NCI-H2227 treated with DMSO at 0.1 percent for 48 hours (cell line): ENCODE data around the gene CREG2.
"Not testable (repeated sequence)": the region's sequence is repeated elsewhere in the genome, so short reads cannot be mapped to it uniquely, and the experiment has no call there.

ENCODE experiments used
- DNase-seq: peaks from one replicate; lab custom pipeline; 2025; lab: John Stamatoyannopoulos, UW

The CREG2 gene

DNA sequence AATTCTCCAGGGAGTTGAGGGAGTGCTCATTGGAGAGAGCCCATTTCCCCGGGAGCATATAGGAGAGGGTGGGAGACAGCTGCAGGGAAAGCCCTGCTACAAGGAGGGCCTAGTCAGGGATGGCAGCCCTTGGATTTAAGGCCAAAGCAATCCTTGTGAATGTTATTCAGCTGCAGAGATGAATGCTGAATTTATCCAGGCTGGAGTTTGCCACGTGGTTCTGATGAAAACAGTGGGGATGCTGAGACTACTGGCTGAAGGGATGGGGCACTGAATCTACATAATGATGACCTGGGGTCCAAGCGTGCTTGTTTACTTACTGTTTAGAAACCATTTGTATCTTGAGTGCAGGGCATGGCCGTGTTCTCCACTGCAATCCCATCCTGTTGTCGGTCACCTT lies 43.2 kb downstream of the CREG2 start:
- no peak for DNase-seq

DNA sequence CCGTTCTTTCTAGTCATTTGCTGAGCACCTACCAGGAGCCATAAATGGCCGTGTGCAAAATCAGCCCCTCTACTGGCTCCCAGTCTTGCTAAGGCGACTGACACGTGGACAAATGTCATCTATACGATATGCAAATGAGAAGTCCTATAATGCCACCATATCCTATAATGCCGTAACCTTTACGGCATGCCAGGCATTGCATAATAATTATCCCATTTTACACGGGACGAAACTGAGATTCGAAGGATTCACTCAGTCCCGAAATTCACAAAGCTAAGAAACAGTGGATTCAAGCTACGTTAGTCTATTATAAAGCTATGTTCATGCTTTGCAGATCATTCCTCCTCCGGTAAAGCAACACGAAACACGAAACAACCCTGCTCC lies 44.7 kb downstream of the CREG2 start:
- no peak for DNase-seq

DNA sequence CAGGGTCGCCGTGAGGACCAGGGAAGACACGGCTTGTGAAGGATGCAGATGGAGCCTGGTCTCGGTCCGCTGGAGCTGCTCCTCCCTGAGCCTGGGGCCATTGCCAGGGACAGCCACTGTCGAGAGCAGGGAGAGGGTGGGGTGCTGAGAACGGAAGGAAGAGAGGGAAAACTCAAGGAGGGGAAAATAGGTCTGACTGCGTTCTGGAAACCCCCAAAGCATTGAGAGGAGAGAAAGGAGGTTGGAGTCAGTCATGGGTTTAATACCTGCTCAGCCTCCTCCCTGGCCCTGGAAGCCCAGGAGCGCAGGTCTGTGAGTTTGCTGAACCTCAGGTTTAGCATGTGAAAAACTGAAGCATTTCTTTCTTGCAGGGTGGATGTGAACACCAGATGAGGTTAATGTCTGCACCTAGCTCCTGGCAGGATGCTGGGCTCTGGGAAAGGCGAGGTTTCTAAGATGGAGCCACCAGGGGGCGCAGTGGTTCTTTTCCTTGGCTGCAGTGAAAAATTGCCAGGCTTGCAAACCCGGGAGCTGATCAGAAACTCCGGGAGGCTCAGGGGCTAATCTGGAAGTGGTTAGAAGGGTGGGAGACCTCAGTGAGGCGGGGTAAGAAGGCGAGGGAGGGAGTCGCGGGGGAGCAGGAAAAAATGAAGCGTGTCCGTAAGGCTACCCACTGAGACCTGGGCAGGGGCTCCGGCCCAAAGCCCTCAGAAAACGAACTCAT lies 45.2 kb downstream of the CREG2 start:
- peak; percentile 23 for DNase-seq

DNA sequence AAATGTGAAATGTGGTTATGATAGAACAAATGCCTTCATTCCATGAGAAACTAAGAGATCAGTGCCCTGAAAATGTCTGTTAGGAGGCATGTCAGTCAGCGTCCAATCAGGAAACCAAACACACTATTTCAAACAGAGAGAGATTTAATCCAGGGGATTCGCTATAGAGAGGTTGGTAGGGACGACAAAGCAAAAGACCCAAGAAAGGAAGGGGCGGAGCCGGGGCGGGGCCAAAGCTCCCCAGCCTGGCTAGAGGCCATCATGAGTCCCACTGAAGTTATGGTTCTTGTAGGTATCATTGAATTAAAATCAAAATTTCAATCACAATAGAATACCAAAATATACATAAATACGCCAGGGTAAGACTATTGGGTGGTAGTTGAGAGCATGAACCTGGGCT lies 45.9 kb downstream of the CREG2 start:
- DNase-seq, result no peak

DNA sequence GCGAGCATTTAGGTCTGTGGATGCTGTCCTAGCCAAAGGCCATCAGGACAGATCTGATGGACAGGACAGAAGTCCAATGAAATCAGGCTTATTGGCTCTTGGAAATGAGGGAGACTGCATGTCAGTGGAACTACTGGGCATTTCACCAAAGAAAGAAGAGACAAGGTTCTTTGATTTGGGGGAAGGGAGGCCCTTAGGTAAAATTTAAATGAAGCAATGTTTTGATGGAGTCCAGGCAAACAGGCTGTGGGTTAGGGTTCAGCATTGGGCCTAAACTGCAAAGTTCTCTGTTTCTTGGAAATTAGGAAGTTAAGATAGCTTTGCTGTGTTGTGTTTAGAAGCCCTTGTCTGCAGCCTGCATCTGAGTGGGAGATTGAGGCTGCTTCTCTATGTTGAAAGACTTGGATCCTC lies 47.2 kb downstream of the CREG2 start:
- no peak for DNase-seq

DNA sequence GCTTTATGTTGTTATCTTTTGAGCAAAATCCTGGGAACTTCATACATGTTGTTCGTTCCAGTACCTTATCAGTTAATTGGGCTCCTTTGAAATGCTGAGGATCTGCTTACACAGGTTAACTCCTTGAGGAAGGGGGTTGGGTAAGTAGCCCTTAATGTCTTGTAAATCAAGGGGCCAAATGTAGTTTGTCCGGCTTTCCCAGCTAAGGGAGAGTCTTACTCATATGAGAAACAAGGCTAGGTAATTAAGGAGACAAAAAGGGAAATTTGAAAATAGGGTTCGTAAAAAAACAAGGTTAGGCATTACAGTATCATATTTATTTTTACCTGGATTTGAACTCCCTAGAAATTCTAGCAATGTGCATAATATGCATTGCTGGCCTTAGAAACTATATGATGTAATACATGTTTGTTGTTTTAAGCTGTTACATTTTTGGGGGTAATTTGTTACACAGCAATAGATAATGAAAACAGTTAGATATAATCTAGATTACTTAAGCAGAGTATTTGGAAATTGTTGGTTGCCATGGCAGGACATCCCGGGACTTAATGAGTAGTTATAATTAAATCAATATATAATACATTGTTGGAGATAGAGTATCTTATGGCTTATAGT lies 47.9 kb downstream of the CREG2 start:
- no peak for DNase-seq

DNA sequence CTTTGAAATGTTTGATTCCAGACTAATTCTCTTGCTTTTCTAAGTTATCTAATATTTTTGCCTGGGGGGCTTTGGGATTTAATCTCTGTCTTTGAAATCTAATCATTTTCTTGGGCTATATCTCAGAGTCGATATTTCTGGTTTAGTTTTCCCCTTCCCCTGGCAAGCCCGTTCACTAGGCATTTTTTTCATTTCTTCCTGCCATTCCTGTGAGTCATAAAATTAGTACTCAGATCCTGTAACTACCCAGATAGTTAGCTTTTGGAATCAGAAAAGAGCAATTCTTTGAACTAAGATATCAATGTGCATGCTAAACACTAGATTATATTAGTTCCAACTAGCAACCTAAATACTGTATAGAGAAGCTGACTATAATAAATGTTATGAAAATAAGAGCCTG lies 49.4 kb downstream of the CREG2 start:
- DNase-seq, result no peak

DNA sequence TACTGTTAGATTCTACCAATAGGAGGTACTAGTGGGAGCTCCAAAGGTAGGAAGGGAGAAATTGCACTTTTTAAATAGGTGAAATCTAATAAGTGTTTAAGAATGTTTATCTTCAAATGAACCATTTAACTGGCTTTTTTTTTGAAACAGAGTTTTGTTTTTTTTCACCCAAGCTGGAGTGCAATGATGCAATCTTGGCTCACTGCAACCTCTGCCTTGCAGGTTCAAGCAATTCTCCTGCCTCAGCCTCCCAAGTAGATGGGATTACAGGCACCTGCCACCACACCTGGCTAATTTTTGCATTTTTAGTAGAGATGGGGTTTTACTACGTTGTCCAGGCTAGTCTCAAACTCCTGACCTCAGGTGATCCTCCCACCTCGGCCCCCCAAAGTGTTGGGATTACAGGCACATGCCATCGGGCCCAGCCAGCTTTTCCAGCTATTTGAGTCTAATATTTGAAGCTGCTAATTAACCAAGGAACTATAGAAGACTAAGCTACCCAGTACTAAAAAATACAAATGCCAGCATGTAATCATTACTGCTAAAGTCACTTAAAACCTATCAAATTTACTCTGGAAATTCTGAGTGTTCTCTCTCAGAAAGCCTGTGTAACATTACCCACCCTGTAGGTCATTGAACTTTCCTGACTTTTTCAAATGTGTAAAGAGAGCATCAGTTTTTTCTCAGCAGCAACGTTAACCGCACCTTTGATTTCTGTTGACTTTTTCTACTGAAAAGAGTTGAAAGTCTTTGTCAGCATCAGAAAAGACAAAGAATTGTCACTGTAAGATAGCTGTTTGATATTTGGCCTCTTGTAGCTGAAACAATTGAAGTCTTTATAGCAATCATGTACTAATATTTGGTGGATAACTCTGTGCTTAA lies 54.2 kb downstream of the CREG2 start:
- no peak for DNase-seq

DNA sequence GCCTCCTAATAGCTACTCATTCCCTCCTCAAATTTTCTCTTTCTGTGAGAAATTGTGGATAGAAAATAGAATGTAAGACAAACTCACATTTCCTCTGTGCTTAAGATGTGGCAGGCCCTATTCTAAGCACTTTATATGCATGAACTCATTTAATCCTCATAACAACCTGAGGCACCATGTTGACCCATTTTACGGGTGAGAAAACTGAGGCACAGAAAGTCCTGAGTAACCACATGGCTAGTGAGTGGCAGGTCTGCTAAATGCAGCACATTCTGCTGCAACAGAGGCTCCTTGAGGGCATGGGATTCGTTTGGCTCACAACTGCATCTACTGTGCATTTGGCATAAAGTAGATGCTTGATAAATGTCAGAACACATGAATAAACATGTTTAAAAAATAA lies 56.1 kb downstream of the CREG2 start:
- no peak for DNase-seq

DNA sequence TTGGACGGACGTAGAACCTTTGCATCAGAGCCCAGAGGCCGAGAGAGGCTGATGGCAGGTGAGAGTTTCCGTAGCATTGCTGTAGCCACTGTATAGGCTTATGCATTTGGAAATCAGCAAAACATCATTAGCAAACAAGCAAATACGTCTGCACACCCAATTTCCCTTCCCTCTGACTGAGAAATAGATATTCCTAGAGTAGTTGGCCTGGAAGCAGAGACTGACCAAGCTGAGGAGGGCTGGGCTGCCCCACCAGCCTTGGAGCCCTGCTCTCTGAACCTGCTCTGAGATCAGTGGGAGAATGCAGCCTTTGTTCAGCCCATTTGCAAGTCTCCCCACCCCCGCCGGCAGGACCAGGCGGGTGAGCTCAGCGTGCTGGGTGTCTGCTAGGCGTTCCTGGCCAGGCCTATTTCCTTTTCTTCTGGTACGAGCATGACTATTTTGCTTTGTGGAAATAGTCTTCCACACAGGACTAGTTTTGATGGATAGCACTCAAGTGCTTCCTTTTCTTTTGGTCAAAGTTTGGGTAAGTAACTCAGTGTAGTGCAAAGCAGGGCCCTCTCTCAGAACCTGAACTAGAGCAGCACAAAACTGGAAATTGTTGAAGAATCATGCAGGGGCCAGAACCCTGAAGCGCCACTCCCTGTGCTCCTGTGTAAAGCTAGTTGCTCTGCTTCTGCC lies 56.9 kb downstream of the CREG2 start:
- DNase-seq, result no peak

DNA sequence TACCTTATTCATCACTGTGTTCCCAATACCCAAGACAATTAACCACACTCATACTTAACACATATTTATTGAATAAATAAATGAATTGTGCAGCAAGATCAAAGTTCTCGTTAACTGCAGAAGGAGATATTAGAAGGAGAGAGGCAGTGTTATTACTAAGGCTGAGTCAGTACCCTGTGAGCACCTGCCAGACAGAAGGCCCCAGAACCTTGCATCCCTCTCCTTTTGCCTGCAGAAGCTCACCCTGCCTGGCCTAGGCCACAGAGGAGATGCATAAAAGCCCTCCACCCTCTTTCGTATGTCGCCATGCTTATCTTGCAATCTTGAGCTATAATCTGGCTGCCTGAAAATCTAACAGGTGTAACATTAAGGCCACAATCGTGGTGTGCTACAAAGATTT lies 58.3 kb downstream of the CREG2 start:
- DNase-seq, result no peak

DNA sequence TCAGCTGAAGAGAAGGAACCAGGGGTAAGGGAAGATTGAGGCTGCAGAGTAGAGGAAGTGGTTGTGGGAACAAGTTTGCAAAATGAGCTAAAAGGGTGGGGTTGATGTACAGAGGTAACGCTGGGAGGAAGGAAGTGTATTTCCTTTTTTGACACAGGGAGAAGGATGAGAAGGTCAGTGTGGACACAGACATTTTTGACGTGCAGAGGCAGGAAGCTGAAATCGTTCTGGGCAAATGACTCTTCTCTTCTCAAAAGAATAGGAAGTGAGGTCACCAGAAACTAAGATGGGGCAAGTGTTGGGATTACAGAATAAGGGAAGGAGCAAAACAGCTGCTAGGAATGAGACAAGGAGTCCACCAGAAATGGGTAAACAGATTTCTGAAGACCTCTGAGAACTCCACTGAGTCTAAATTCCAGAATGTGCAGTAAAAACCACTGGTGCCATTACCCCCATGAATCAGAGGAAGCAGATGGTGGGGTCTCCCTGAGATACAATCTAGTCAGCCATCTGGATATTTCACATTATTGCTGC lies 58.8 kb downstream of the CREG2 start:
- no peak for DNase-seq

DNA sequence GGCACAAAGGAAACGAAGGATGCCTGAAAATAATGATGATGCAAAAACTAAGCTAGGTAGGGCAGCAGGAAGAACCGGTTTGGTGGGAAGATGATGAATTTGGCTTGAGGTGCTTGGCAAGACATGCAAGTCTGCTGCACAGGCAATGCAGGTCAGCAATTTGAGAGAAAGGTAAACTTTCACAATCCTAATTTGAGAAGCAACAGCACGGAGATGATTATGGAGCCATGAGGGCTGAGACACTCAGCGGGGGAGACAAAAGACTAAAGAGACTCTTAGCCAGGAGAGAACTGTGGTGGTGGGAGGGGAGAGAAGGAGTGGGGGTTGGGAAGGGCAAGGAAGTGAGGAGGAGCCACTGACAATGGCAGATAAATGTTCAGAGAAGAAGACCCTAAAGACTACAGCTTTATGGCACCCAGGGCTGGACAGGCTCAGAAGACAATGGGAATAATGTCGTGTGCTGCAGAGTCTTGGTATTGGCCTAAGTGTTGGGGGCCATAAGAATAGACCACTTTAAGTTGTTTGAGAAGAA lies 59.4 kb downstream of the CREG2 start:
- no peak for DNase-seq

DNA sequence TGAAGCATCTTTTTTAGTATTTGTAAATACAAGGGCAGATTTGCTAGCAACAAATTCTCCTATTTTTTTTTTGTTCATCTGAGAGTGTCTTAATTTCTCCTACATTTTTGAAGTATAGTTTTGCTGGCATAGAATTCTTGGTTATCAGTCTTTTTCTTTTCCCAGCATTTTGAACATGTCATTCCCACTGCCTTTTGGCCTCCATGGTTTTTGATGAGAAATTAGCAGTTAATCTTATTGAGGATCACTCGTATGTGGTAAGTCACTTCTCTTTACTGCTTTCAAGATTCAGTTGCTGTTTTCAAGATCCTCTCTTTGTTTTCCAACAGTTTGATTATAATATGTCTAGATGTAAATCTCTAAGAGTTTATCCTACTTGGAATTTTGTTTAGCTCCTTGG lies 61.9 kb downstream of the CREG2 start:
- no peak for DNase-seq

DNA sequence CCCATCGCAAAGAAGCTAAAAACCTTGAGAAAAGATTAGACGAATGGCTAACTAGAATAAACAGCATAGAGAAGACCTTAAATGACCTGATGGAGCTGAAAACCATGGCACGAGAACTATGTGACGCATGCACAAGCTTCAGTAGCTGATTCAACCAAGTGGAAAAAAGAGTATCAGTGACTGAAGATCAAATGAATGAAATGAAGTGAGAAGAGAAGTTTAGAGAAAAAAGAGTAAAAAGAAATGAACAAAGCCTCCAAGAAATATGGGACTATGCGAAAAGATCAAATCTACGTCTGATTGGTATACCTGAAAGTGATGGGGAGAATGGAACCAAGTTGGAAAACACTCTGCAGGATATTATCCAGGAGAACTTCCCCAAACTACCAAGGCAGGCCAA lies 70.7 kb downstream of the CREG2 start:
- not testable (repeated sequence) for DNase-seq

DNA sequence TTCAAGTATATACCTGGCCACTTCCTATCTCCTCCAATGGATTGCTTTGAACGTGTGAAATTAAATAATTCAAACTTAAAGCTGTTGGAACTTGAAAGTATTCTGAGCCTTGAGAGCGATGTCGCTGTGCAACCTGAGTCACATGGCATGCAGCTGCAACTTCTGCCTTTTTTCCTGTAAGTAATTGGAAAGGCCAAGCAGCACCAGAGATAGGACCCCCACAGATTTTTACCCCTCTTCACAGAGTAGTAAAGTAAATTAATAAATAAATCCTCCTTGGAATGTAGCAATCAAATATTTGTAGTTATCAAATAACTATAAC lies 75.6 kb downstream of the CREG2 start:
- DNase-seq, result no peak

DNA sequence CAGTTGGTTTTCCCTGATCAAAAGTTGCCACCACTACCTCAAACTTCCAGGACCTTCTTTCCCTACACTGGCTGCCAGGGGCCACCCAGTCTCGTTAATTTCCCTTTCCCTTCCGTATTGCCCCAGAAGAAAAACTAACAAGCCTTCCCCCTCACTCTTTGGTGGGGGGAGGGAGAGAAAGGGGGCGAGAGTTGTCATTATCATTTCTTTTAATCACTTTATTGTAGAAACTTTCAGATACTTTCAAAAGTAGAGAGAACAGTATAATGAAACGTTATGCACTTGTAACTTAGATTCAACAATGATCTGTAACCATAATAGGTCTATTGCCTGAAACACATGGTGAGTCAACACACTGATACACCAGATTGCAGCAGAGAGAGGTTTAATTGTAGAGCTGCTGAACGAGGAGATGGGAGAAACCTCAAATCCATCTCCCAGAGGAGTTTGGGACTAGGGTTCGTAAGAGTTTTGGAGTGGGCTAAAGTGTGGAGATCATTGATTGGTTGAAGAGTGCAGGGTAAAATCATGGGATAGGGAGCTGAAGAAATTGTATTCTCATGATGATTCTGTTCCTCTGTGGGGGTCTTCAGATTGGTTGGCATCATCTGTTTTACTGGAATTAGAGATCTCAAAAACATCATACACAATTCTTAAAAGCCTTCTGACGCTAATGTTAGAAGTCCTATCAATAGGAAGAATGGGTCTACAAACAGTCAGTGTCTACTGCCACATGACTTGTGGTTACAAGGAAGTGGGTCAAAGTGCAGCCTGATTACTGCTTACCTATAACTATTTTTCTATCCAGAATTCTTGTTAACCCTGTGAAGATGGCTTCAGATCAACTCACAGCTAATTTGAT lies 76.2 kb downstream of the CREG2 start:
- DNase-seq, result no peak

DNA sequence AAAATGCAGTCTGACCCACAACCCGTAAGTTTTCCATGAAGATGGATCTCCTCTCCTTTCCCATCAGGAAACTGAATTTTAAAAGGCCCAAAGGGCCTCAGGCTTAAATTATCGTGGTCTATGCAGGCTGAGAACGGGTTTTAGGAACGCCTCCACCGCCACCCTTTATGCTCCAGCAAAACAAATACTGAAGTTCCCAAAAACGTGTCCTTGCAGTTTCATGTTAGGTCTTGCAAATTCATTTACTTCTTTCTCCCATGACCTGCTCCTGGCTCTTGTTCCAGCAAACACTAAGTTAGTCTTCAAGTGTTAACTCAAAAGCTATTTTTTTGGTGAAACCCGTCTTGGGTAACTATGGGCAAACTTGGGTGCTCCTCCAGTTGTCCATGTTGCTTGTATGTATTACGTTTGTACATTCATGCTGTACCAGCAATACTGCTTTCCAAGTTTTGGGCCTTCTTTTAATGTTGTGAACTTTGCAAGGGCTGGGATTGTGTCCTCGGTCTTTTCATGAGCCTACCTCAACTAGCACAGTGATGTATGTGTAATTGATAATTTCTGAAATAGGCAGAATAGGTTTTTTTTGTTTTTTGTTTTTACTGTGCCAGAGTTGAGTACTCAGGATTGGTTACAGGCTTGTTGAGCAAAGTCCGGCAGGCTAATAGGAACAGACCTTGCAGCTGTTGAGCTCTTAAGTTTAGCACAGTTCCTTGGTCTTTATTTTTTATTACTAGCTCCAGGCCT lies 77.0 kb downstream of the CREG2 start:
- DNase-seq, result no peak

DNA sequence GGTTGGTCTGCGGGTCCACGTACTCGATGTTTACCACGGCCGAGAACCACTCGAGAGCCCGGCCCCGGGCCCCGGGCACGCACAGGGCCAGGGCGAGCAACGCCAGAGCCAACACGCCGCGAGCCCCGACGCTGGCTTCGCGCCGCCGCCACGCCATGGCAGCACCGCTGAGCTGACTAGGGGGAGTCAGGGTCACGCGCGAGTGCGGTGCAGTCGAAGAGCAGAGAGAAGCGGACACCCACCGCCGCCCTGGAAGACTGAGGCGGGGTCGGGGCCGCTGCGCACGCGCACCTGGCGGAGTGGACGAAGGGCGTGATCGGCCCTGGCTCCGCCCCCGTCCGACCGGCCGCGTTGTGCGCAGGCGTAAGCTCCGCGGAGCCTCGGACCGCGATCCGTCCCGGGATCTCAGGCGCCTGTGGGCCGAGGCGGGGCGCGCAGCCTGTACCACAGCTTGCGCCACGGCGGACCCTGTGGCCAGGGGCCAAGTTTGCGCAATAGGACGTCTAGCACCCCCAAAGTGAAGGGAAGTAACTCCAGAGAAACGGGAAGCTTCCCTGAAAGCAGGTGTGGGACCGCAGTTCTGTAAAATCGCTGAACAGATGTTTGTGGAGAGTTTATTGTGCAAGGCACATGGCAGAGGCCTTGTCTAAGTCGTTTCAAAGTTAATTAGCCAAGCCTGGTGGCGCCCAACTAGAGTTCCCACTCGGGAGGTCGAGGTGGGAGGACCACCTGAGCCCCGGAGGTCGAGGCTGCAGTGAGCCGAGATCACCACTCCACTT lies 78.7 kb downstream of the CREG2 start, which contains the start of gene RNF149:
Gene RNF149, minus strand, starts transcription at position 270 of the 779 bp plus-strand sequence. Its CDS starts 113 bp downstream, at position 157.
- DNase-seq, result peak; percentile 83
